CD1c-positive myeloid dendritic cell (primary cell): ENCODE measurements around the gene P3H2.

Source experiments
- DNase-seq: peaks from one replicate; pipeline ENCODE4 v3.0.0-alpha.2; 2016; ENCODE audit errors: extremely low spot score

The P3H2 gene

GRCh38 chr3:190053919-190054672, 66.6 kb downstream of the P3H2 start:
- DNase-seq, result no peak

DNA sequence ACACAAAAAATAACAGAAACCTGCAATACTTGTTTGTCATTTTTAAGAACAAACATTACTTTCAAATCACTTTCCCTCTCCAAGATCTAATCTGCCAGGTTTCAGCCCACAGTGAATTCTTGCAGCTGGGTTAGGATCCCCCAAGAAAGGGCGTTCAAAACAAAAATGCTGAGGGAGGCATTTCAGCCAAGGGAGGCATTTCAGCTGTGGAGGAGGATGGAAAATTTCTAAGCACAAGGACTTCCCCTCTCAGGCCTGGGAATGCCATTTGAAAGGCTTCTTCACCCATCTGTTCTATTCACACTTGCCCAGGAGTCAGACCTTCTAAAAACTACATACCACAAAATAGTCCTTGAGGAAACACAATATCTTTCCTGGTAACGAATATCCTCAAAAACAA, 69.1 kb downstream of the P3H2 start:
- DNase-seq, result no peak

DNA sequence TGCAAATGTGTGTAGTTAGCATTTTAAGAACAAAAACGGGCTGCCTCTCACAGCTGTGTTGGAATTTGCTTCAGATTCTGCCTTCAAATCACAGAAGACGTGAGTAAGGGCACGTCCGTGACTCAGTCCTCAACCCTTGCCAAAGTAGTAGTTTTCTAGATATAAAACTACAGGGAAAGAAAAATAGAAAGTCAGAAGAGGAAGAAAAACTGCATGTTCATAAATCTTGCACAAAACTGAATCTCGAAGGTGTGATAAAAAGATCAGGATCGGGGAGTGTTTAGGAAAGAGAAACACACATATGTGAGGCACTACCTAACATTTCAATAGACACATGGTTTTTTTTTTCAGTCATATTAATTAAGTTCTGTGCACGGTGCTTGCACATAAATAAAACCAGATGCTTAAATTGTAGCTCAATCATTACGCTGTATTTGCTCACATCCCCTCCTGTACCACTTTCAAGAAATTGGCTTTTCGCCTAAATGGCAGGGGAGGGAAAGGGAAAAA, 71.7 kb downstream of the P3H2 start:
- no peak for DNase-seq

DNA sequence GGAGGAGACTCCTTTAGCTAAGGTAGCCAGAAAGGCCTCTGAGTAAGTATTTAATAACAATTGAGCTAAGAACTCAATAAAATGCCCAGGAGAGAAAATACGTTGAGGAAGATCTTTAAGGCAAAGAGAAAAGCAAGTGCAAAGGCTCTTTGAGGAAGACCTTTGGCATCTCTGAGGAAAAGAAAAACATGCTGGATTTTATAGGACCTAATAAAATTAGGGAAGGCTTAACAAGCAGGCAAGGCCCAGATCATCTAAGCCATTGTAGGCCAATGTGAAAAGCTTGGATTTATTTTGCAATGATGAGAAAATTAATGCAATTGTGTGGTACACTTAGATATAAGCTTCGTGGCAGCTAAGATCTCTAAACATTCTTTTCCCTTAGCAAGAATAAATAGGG, 75.7 kb downstream of the P3H2 start:
- DNase-seq, result no peak

- DNase-seq, result no peak
Measured at GRCh38 chr3:190044142-190044541, 76.6 kb downstream of the P3H2 start.

DNA sequence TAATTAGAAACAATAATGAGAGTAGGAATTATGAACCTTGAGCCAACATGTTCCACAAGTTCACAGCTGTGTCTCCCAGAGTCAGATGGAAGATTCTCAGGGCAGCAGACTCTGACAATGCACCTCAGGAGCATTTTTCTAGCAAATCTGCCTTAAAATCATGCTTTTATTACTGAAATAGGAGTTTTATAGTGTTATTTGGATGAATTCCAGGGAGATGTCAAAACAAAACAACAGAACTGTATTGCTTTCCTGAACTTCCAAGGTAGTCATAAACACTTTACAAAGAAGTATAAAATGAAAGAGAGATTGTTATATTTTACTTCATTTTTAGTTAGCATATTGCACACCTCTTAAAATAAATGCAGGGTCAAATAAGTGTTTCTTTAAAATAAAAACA, 77.0 kb downstream of the P3H2 start:
- DNase-seq, result no peak

GRCh38 chr3:190042558-190042957, 78.1 kb downstream of the P3H2 start:
- no peak for DNase-seq

- no peak for DNase-seq
Measured at GRCh38 chr3:190041333-190042041, 79.2 kb downstream of the P3H2 start.

DNA sequence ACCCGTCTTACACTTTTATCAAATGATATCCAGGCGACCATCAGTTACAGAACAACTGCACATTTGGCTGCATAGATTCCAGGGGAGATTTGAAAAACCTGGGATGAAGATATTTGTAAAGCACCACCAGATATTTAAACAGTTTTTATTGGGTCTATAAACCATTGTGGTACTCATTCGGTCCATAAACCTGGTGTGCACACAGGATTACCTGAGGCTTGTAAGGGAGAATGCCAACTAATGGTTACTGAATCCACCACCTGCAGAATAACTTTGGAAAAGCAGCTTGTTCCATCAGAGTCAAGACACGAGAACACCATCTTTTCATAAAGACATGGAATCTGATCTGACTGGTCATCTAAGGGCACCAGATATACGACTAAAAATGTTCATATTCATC, 80.6 kb downstream of the P3H2 start:
- no peak for DNase-seq

- no peak for DNase-seq
Measured at GRCh38 chr3:190038050-190038933, 82.4 kb downstream of the P3H2 start.

DNA sequence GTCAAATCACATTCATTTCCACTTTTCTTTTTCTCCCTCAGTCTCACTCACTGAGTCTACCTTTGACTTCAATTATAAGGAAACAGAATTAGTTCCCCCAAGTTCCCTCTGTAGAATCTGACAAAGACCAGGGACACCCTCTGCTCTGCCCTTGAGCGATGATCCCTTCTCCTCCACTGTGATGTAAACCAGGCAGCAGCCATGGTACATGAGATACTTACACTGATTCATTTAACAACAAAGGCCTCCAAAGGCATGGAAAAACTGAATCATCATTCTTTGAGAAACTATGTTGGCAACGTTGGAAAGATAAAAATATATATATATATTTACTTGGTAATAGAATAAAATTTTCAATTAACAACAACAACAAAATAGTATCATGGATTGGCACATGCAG, 84.1 kb downstream of the P3H2 start:
- no peak for DNase-seq

- no peak for DNase-seq
Measured at GRCh38 chr3:190034446-190034845, 86.3 kb downstream of the P3H2 start.

GRCh38 chr3:190032923-190033322, 87.8 kb downstream of the P3H2 start:
- DNase-seq, result no peak

GRCh38 chr3:190031887-190032752, 88.6 kb downstream of the P3H2 start:
- DNase-seq, result no peak

- no peak for DNase-seq
Measured at GRCh38 chr3:190027116-190027515, 93.6 kb downstream of the P3H2 start.

- DNase-seq, result no peak
Measured at GRCh38 chr3:190026154-190026553, 94.5 kb downstream of the P3H2 start.

DNA sequence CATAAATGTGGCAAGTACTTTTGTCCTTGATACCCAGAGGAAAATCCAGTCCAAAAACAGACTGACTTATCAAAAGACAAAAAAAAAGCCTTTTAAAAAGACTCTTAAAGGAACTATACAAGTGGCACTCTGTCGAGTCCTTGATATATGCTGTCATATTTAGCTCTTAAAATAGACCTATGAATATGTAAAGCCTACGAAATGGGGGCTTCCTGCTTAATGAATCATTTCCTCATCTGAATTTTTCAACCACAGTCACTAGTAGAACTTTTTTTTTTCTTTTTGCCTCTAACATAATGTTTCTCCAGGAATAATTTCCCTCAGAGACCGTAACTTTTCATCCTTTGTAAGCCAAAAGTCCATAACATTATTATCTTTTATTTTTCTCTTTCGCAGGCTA, 95.8 kb downstream of the P3H2 start:
- no peak for DNase-seq

GRCh38 chr3:190019844-190020243, 100.9 kb downstream of the P3H2 start:
- no peak for DNase-seq

DNA sequence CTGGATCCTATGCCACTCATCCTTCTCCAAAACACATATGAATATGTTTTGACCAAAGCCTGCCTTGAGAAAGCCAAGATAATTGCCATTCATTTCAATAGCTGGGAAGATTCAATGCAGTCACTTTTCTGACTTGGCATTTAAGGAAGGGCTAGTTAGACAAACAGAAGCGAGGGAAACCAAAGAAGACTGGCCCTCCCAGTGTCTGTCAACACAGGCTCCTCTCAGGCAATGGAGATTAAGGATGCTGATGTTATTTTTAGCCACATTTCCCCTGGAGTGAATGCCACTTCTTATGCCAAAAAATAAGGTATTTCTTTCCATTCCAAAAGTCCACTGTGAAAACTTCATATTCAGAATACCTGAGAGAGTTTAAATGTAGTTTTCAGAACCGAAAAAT, 101.7 kb downstream of the P3H2 start:
- DNase-seq, result no peak

DNA sequence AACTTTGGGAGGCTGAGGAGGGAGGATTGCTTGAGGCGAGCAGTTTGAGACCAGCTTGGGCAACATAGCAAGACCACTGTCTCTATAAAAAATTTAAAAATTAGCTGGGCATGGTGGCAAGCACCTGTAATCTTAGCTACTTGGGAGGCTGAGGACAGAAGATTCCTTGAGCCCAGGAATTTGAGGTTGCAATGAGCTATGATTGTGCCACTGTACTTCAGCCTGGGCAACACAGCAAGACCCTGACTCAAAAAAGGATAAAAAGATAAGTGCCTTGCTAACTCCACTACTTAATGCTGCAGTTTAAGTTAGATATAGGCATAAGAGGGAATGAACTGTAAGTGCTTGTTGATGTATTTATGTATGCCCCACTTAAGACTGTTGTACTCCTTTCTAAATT, 102.2 kb downstream of the P3H2 start:
- DNase-seq, result no peak

DNA sequence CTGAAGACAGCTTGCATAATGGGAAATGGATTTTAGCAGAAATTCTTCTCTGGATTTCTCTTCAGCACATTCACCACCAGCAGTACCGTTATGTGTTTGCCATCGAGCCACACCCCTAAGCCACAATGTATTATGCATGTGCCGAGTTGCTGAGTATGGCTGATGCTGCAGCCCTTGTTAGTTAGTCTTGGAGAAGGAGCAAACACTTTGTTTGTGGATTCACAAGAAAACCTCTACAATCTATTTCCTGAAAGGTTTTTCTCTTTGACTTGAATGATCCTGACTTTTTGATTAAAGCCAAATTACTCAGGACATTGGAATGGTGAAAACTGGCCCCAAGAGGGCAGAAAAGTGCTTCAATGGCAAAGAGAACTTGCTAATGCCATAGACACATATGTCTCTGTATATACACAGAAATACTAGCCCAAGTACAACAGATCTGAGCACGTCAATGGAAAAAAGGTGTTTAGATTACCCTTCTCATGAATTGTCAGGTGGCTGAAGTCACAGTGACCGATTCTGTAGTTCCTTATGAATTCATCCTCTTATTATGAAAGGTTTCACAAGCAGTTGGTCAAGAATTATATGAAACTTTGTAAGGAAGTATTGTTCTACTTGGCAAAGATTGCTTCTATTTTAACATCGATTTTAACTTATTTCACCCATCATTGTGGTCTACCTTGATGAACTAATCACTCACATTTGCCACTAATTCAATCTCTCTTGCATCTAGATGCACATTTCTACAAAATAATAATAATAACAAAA, 103.0 kb downstream of the P3H2 start:
- no peak for DNase-seq
